GM18907 (cell line): ENCODE measurements around the gene HEATR3.

Source experiments
- ATAC-seq: cut with Tn5 transposase; IDR thresholded peaks from one replicate; pipeline ENCODE4 v1.9.1; 2021; ENCODE audit warnings: mild to moderate bottlenecking, moderate library complexity; ENCODE audit not compliant: unreplicated experiment

HEATR3 gene

GRCh38 chr16:50152351-50152806, 86.6 kb downstream of the HEATR3 start:
- peak; percentile 71 for ATAC-seq

GRCh38 chr16:50152807-50153595, 87.2 kb downstream of the HEATR3 start, which contains the start of gene TENT4B:
Gene TENT4B (plus strand): TSS chr16:50153306. CDS start chr16:50153622, 316 bp downstream.
- ATAC-seq = peak; percentile 84

GRCh38 chr16:50153596-50154419, 88.0 kb downstream of the HEATR3 start:
- ATAC-seq = peak; percentile 22

GRCh38 chr16:50154420-50154950, 88.7 kb downstream of the HEATR3 start:
- no peak for ATAC-seq

- ATAC-seq = no peak
Observed at GRCh38 chr16:50155925-50156324, 90.2 kb downstream of the HEATR3 start.
